GM18873 (cell line): Measurements from ENCODE around the gene BCORL1.

Experiments
- ATAC-seq: cut with Tn5 transposase; IDR thresholded peaks from one replicate; pipeline ENCODE4 v1.9.1; 2021; ENCODE audit warnings: mild to moderate bottlenecking, moderate library complexity, moderate number of reproducible peaks; ENCODE audit not compliant: unreplicated experiment, low FRiP score

The BCORL1 gene

DNA sequence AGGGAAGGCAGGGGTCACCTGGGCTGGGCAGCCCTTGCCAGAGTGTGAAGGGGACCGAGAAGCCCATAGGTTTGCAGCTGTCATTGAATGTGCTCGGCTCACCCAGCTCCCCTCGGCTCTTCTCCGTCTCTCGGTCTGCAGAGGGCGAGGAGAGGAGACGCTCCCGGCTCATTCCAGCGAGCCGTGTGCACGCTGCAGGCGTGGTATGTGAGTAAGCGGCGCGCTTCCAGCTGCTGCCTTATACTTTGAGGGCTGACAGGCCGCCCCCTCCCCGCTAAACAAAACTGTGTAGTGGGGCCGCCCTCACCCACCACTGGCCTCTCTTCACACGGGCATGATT is 23.0 kb upstream of the BCORL1 start:
- ATAC-seq, result no peak

DNA sequence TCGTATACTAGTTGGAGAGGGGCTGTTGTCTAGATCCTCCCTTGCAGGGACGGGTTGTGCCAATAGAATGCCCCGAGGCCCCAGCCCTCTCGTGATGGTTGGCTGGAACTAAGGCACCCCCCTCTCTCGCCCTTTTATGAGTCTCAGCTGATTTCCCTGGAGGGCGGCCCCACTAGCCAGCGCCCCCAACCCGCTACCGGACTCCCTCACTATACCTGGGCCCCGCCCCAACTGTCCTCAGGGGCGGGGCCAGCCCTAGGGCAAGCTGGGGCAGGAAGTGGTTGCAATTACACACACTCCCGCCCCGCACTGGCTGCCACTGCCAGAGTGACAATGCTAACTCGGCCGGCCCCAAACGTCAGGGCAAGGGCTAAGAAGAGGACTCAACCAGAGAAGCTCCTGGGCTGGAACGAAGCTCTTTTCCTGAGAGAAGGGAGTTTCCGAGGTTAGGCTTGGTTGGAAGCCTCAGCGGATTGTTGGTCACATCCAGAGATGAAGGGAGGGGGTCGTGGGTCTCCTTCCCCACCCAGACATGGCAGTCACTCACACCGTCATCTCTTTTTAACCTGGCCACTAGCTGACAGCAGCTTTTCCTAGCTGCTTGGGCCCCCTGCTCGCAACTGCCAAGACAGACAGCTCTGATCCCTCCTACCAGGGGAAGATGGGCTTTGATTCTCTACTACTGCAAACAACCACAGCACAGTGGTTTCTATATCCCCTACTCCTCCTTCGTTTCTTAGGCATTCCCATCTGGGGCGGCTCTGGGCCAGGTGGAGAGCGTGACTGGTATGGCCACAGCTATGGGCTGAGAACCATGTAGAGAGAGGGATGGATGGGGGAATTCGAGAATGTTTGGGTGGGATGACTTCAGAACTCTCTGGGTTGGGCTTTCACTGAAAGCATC is 21.0 kb upstream of the BCORL1 start:
- ATAC-seq, result peak; percentile 72

- no peak for ATAC-seq
These were observed 18.7 kb upstream of the BCORL1 start for GRCh38 chrX:129963729-129964128.

DNA sequence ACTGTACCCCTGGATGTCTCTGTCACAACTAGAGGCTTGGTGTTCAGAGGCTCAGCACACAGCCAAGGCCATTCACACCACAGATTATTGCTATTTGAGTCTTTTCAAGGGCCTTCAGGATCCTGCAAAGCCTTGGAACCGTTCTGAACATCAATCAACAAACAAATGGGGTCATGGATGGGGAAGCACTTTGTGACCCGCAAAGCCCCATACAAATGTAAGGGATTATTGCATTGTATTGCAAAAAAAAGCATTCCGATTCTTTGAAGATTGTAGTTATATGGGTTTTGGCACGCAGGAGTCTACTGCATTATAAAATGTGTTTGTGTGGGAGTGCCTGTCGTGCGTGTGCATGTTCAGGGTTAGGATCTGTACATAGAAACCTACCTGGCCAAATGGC is 17.3 kb upstream of the BCORL1 start:
- no peak for ATAC-seq

- ATAC-seq, result no peak
These were observed 13.5 kb upstream of the BCORL1 start for GRCh38 chrX:129968968-129969367.

DNA sequence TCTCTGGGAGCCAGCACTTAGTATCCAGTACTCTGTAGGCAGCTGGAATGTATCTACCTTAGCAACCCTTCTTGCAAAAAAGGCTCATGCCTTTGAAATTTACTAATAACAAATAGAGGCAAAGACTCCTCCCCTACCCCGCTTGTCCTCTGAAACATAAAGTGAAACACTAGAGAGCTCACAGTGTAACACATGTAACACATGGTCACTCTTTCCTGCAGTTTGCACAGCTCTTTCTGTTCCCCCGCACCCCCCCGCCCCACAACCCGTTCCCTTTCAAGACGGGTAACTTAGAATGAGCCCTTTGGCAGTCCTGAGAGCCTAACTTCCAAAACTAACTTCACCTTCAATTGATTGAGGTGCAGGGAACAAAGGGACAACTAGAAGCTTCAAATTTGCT is 6.0 kb upstream of the BCORL1 start:
- no peak for ATAC-seq

- no peak for ATAC-seq
These were observed 3.1 kb upstream of the BCORL1 start for GRCh38 chrX:129979207-129979920.

DNA sequence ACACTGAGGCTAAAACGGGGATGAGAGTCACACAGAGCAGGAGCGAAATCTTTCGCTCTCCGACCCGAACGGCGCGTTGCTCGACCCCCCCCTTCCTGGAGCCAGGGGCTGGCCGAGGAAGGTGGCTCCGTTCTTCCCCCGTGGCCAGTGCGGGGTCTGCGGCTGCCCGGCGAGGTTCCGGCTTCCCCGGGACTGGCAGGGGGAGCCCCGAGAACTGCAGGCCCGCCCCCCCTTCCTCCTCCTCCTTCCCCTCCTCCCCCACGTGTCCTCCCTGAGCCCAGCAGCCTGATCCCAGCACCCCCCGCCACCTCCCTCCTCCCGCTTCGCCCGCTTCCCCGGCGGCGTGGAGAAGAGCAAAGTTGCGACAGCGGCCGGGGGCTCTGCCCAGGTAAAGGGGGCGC is 2.4 kb upstream of the BCORL1 start:
- ATAC-seq, result no peak

GRCh38 chrX:129980540-129981199 is 1.8 kb upstream of the BCORL1 start:
- no peak for ATAC-seq

- ATAC-seq, result no peak
These were observed 1.3 kb upstream of the BCORL1 start for GRCh38 chrX:129981200-129981553.

DNA sequence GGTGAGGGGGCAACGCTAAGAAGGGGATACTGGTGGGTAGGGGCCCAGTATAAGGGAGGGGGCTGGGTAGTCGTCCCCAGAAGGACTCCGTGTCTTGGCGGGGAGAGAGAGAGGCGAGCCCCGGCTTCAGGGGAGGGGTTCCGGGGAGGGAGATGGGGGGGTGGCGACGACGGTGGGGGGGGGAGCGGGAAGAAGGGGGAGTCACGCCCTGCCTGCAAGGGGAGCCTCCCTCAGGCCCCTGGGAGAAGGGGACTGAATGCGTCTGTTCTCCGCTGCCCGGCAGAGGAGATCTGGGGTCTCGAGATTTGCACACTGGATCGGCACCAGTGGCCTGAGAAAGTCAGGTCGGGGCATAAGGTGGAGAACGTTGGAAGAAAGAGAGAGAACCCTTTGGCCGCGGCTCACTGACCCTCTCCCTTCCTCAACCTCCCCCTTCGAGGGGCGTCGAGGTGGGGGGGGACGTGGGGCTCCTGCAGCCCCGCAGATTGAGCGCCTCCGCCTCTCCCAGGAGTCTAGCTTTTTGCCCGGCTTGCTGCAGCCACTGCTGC is 609 bp upstream of the BCORL1 start:
- ATAC-seq, result no peak

- no peak for ATAC-seq
These were observed 1.2 kb downstream of the BCORL1 start for GRCh38 chrX:129983575-129984110.

DNA sequence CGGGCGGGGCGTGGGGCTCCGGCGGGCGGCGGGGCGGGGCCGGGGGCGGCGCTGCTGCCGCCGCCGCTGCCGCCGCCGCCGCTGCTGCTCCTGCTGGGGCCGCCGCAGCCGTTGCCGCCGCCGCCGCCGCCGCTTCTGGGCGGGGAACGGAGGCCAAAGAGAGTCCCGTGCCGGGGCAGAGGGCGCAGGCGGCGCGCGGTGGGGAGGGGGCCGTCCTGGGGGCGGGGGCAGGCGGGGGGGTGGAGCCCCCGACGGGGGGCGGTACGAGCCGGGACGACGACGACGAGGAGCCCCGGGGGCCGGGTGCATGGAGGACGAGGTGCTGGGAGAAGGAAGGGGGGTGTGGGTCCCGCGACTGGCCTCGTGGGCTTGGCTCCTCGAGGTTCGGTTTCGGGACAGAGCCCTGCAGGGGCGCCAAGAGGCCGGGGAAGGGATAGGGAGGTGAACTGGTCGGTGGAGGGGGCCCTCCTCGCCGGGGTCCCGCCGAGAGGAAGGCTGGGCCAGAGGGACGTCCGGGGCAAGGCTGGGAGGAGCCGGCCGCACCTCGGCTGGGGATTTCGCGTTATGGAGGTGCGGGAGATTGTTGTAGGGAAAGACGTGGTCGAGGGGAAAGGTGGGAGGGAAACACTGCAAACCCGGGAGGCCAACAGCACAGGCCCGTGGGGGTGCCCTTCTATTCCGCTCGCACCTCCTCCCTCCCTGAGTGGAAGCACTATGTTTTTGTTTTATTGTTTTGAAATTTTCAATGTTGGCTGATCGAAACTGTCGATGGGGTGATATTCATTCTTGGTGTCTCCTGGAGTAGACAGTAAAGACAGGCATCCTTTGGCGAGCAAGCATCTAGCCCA is 1.9 kb downstream of the BCORL1 start:
- ATAC-seq, result no peak

DNA sequence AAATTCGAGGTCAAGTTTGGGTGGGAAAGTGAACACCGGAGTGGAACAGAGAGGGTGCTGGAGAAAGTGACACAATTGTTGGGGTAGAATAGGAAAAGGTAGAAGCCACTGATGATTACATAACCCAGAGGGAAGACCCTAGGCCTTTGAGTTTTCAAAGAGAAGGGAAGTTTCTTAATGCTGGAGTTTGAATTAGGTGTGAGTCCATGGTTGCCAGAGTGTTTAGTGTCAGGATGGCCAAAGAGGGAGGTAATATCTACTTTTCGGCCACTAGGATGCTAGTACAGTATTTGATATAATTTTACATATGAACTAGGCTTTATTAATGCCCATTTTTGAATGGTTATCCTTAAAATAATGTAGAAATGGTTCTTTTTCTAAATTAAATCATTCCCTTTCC is 5.4 kb downstream of the BCORL1 start:
- ATAC-seq, result no peak

GRCh38 chrX:129992181-129992580 is 9.7 kb downstream of the BCORL1 start:
- no peak for ATAC-seq

DNA sequence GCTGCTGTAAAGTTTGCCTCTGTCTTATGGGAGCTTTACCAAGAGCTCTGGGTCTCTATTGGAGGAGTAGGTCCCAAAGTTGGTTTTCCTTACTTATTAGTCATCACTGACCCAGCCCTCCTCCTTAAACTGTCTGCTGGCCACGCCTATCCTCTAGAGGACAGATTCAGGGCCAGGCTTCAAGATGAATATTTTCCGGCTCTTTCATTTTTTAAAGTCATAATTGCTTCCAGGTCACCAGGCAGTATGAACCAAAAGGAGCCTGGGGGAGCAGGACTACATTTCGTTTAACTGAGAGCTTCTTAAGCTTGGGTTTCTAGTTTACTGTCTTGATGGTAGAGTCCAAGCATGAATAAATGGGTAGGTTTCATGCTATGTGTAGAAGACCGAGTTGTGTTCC is 13.7 kb downstream of the BCORL1 start:
- no peak for ATAC-seq

GRCh38 chrX:129997086-129997485 is 14.7 kb downstream of the BCORL1 start:
- no peak for ATAC-seq

- no peak for ATAC-seq
These were observed 15.6 kb downstream of the BCORL1 start for GRCh38 chrX:129998021-129998420.

- no peak for ATAC-seq
These were observed 19.5 kb downstream of the BCORL1 start for GRCh38 chrX:130001893-130002292.

DNA sequence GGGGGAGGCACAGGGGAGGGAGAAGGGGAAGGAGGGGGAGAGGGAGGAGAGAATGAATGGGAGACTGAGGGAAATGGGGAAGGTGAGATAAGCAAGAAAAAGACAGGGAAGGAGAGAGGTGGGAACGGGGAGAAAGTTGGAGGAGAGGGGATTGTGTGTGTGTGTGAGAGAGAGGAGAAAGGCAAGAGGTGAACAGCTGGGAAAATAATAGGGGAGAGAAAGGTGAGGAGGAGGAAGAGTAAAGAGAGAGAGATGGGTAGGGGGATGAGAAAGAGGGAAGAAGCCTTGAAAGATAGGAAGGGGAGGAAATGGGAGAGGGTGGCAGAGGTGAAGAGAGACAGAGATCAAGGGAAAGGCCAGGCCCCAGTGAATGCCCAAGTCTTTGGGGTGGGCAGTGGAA is 20.1 kb downstream of the BCORL1 start:
- no peak for ATAC-seq
